HepG2 (cell line): ENCODE measurements around the gene FAM81A. TPM values are rescaled to one million over a fixed set of nuclear protein-coding genes. Genes with fewer than 3 reads are reported as not detected.
A peak's percentile ranks its signal among the peaks of the same experiment; 100 is the strongest.

ENCODE experiments used
- ARID4A ChIP-seq: sonication (generic); formaldehyde crosslinking; IDR thresholded peaks from 2 replicates; pipeline ENCODE4 v1.5.0; 2020; ENCODE audit warnings: mild to moderate bottlenecking, missing genetic modification reagents, borderline replicate concordance
- ARNTL ChIP-seq: sonication (generic); formaldehyde crosslinking; IDR thresholded peaks from 2 replicates; pipeline ENCODE4 v1.4.0; 2020; ENCODE audit warnings: mild to moderate bottlenecking, missing genetic modification reagents
- BORCS8-MEF2B ChIP-seq: sonication (generic); formaldehyde crosslinking; IDR thresholded peaks from 2 replicates; pipeline ENCODE4 v1.8.0; 2022; ENCODE audit warnings: mild to moderate bottlenecking, missing genetic modification reagents
- CREM ChIP-seq, 2 experiments: sonication (generic) in 1 of 2; formaldehyde crosslinking in 1 of 2; IDR thresholded peaks; 2 replicates each; pipeline versions ENCODE4 v1.4.0 to v1.6.1; 2016 to 2020; ENCODE audit warnings: antibody characterized with exemption in 1 of 2, mild to moderate bottlenecking in 1 of 2, missing genetic modification reagents in 1 of 2
- CSRNP2 ChIP-seq: sonication (generic); formaldehyde crosslinking; conservative IDR thresholded peaks from 2 replicates; pipeline ENCODE4 v1.8.0; 2022; ENCODE audit warnings: low read depth, missing genetic modification reagents
- E2F2 ChIP-seq: sonication (generic); formaldehyde crosslinking; IDR thresholded peaks from 2 replicates; pipeline ENCODE4 v1.4.0; 2020; ENCODE audit warnings: missing genetic modification reagents, borderline replicate concordance
- HMG20A ChIP-seq: IDR thresholded peaks from 2 replicates; pipeline ENCODE4 v1.6.1; 2016; ENCODE audit warnings: borderline replicate concordance
- JDP2 ChIP-seq: sonication (generic); formaldehyde crosslinking; IDR thresholded peaks from 2 replicates; pipeline ENCODE4 v1.8.1; 2022; ENCODE audit warnings: missing genetic modification reagents, borderline replicate concordance
- KMT2B ChIP-seq: IDR thresholded peaks from 2 replicates; pipeline ENCODE4 v1.6.1; 2016; ENCODE audit warnings: missing genetic modification reagents, missing compliant biosample characterization
- LRRFIP1 ChIP-seq: sonication (generic); formaldehyde crosslinking; conservative IDR thresholded peaks from 2 replicates; pipeline ENCODE4 v1.4.0; 2020; ENCODE audit warnings: missing genetic modification reagents
- MXI1 ChIP-seq: IDR thresholded peaks from 3 replicates; pipeline ENCODE4 v1.6.1; 2012; ENCODE audit warnings: low read depth, low read length, inconsistent platforms, borderline replicate concordance
- NR2F6 ChIP-seq, 2 experiments: IDR thresholded peaks; 2 replicates each; pipeline ENCODE4 v1.6.1; 2016; ENCODE audit warnings: antibody characterized with exemption in 1 of 2, mild to moderate bottlenecking in 1 of 2
- RFX3 ChIP-seq: IDR thresholded peaks from 2 replicates; pipeline ENCODE4 v1.6.1; 2016; ENCODE audit warnings: missing biosample characterization, missing genetic modification reagents
- TARDBP ChIP-seq: sonication (generic); formaldehyde crosslinking; IDR thresholded peaks from 2 replicates; pipeline ENCODE4 v1.8.0; 2022; ENCODE audit warnings: mild to moderate bottlenecking, missing genetic modification reagents
- XBP1 ChIP-seq: sonication (generic); formaldehyde crosslinking; IDR thresholded peaks from 2 replicates; pipeline ENCODE4 v1.5.0; 2020; ENCODE audit warnings: missing genetic modification reagents
- ZFP1 ChIP-seq: IDR thresholded peaks from 2 replicates; pipeline ENCODE4 v1.6.1; 2016
- ZNF10 ChIP-seq: sonication (generic); formaldehyde crosslinking; IDR thresholded peaks from 2 replicates; pipeline ENCODE4 v1.4.0; 2020; ENCODE audit warnings: mild to moderate bottlenecking, low read depth, missing genetic modification reagents, borderline replicate concordance
- ZNF234 ChIP-seq: sonication (generic); formaldehyde crosslinking; conservative IDR thresholded peaks from 2 replicates; pipeline ENCODE4 v1.5.1; 2020; ENCODE audit warnings: mild to moderate bottlenecking, missing genetic modification reagents
- ZNF331 ChIP-seq: sonication (generic); formaldehyde crosslinking; IDR thresholded peaks from 2 replicates; pipeline ENCODE4 v1.4.0; 2020; ENCODE audit warnings: missing genetic modification reagents
- ZNF337 ChIP-seq: sonication (generic); formaldehyde crosslinking; IDR thresholded peaks from 2 replicates; pipeline ENCODE4 v1.5.1; 2020; ENCODE audit warnings: missing genetic modification reagents, low read depth, mild to moderate bottlenecking, borderline replicate concordance
- polyA plus RNA-seq, 8 experiments: library from polyadenylated mRNA; depleted of rRNA in 3 of 8; stranded (reverse) in 7 of 8; unstranded in 1 of 8; fragments of >200 nt; fragmentation: Illumina TruSeq in 4 of 8; extraction: Trizol in 4 of 8; gene quantifications; 2 replicates each; pipeline versions ENCODE4 v1.2.1 to v1.2.3, GENCODE V29; 2011 to 2016; ENCODE audit warnings: low read depth in 4 of 8, missing spikeins in 1 of 8, mixed read lengths in 1 of 8; ENCODE audit not compliant: insufficient read depth in 1 of 8
- total RNA-seq, 5 experiments: library from RNA; depleted of rRNA; stranded (reverse); fragments of >200 nt; fragmentation: Illumina TruSeq; extraction: Trizol; gene quantifications; 2 replicates each; pipeline ENCODE4 v1.2.3, GENCODE V29; 2016; ENCODE audit warnings: low read depth in 1 of 5

Gene FAM81A
- total and polyA plus RNA-seq, 2 of the 13 experiments (the other 11 are each of a cell fraction or from before 2014, with no cell fraction given), result 0.09 TPM; not detected in 1

GRCh38 chr15:59553879-59554735, 116.1 kb downstream of the FAM81A start (continued):
- TF ChIP-seq MXI1 (no peak), JDP2 (CRISPR knock-in tag) (peak; percentile 51; the same call in 1 of the 2 replicates), LRRFIP1 (CRISPR knock-in tag) (no peak), ZNF234 (CRISPR knock-in tag) (no peak), NR2F6 (IDR thresholded peaks at IDR 0.05) (peak; percentile 96), NR2F6 (CRISPR knock-in tag; IDR thresholded peaks at IDR 0.05) (peak; percentile 89), CREM (IDR thresholded peaks at IDR 0.05) (peak; percentile 93), CREM (CRISPR knock-in tag; IDR thresholded peaks at IDR 0.05) (no peak), ZNF331 (CRISPR knock-in tag) (peak; percentile 85), ZNF337 (CRISPR knock-in tag) (no peak), TARDBP (CRISPR knock-in tag) (peak; percentile 96), ARNTL (CRISPR knock-in tag) (peak; percentile 89), ARID4A (CRISPR knock-in tag) (peak; percentile 41; the same call in 1 of the 2 replicates), E2F2 (CRISPR knock-in tag) (no peak), ZFP1 (CRISPR knock-in tag) (peak; percentile 81; the same call in 1 of the 2 replicates), XBP1 (CRISPR knock-in tag) (no peak), BORCS8-MEF2B (CRISPR knock-in tag) (peak; percentile 66; the same call in 1 of the 2 replicates), RFX3 (CRISPR knock-in tag) (peak; percentile 18; the same call in 1 of the 2 replicates), ZNF10 (CRISPR knock-in tag) (no peak), HMG20A (CRISPR knock-in tag) (peak; percentile 98), KMT2B (CRISPR knock-in tag) (peak; percentile 73), CSRNP2 (CRISPR knock-in tag) (no peak)
